WI38 (cell line): Measurements from ENCODE around the gene LONP1.

Experiments
- H3K4me3 ChIP-seq: 2 replicates; pipeline ENCODE4 v1.5.1; 2011; ENCODE audit warnings: low read depth, mild to moderate bottlenecking, control low read depth, low read length
- CTCF ChIP-seq: IDR thresholded peaks from 2 replicates; pipeline ENCODE4 v1.5.1; 2012; ENCODE audit warnings: low read depth, mild to moderate bottlenecking, control low read depth, low read length

Gene LONP1

DNA sequence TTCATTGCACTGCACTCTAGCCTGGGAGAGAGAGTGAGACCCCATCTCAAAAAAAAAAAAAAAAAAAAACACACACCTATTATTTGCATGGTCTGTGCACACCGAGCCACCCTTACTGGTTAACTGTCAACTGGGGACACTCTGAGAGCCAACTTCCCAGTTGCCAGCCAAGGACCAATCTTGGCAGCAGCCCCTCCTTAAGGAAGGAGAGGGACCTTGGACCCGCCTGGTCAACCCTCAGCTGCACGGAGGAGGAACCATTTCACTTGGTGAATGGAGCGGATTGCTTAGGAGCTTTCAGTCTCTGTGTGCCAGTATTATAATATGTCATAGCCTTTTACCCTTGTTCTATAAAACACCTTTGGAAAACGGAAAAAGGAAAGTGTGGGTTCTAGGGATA lies 64.5 kb downstream of the LONP1 start:
- no peak for TF ChIP-seq CTCF
- H3K4me3 ChIP-seq, result no peak overlapping the region

GRCh38 chr19:5654931-5655330 lies 65.0 kb downstream of the LONP1 start:
- no peak overlapping the region for H3K4me3 ChIP-seq
- no peak for TF ChIP-seq CTCF

- no peak for TF ChIP-seq CTCF
- H3K4me3 ChIP-seq, result no peak overlapping the region
These were observed 67.7 kb downstream of the LONP1 start for GRCh38 chr19:5652261-5652660.

- no peak overlapping the region for H3K4me3 ChIP-seq
- TF ChIP-seq CTCF, result no peak
These were observed 68.6 kb downstream of the LONP1 start for GRCh38 chr19:5651361-5651760.

DNA sequence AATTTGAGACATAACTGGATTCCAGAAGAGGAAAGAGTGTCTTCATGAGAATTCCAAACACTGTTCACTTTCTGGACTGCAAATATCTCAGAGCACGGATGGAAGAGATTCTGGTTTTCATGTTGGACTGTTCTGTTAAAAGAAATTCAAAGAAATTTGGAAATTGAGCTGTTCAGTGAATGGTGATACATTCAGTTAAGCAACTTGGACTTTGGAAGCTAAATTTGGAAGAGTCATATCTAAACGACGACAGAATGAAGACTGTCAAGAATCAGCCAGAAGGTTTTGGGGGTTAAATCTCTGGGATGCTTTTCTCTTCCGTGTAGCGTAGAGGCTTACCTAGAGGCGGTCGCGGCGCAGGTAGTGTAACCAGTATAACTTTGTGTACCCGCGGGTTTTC lies 71.5 kb downstream of the LONP1 start:
- H3K4me3 ChIP-seq, result no peak overlapping the region
- no peak for TF ChIP-seq CTCF

- no peak for TF ChIP-seq CTCF
- H3K4me3 ChIP-seq, result no peak overlapping the region
These were observed 73.2 kb downstream of the LONP1 start for GRCh38 chr19:5646703-5647102.

GRCh38 chr19:5645409-5645808 lies 74.5 kb downstream of the LONP1 start:
- H3K4me3 ChIP-seq, result no peak overlapping the region
- no peak for TF ChIP-seq CTCF
